Vagina (tissue), 2 donors: ENCODE results near the gene PMEPA1.
A peak's percentile ranks its signal among the peaks of the same experiment; 100 is the strongest.

Source experiments
- POLR2A ChIP-seq, 2 donors: fragments of 450-650 bp; IDR thresholded peaks; one replicate each; pipeline ENCODE4 v1.6.1; 2017; ENCODE audit warnings: antibody characterized with exemption in 2 of 2, mild to moderate bottlenecking in 2 of 2, moderate library complexity in 2 of 2
- TF ChIP-seq, protein P1 (sequence below), 3 experiments: fragments of 450-650 bp in 2 of 3; fragments of 200-600 bp in 1 of 3; sonication (generic) in 1 of 3; IDR thresholded peaks; one replicate each; pipeline ENCODE4 v1.5.1; 2017 to 2019; ENCODE audit warnings: antibody characterized with exemption in 3 of 3, mild to moderate bottlenecking in 2 of 3, moderate library complexity in 2 of 3

DNA sequence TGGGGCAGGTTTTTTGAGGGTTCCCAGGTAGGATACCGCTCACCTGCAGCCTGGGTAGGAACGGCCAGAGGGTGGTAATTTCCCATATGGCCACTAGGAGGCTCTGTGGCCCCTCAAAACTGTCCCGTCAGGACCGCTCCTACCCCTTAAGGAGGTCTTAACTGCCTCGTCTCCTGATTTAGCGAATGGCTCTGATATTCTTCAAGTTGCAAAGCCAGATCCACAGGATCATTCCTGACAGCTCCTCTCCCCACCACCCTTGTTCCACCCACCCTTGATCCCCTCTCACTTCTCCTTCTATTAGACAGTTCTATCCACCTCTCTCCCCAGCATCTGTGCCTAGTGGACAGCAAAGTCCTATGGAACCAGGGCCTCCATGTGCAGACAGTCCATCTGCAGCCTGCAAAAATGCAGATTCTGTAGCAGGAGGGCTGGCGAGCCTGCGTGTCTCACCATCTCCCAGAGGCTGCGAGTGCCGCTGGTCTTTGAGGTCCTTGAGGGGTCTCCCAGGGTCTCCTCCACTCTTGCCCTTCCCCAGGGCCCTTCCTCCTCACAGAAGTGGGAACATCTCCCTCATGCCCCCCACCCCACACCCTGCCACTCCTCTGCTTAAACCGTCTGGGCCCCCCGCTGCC is 55.3 kb downstream of the PMEPA1 start:
- TF ChIP-seq, protein P1, sequence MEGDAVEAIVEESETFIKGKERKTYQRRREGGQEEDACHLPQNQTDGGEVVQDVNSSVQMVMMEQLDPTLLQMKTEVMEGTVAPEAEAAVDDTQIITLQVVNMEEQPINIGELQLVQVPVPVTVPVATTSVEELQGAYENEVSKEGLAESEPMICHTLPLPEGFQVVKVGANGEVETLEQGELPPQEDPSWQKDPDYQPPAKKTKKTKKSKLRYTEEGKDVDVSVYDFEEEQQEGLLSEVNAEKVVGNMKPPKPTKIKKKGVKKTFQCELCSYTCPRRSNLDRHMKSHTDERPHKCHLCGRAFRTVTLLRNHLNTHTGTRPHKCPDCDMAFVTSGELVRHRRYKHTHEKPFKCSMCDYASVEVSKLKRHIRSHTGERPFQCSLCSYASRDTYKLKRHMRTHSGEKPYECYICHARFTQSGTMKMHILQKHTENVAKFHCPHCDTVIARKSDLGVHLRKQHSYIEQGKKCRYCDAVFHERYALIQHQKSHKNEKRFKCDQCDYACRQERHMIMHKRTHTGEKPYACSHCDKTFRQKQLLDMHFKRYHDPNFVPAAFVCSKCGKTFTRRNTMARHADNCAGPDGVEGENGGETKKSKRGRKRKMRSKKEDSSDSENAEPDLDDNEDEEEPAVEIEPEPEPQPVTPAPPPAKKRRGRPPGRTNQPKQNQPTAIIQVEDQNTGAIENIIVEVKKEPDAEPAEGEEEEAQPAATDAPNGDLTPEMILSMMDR (IDR thresholded peaks at IDR 0.05) = peak; percentile 66 to 94 (median 86)
- TF ChIP-seq POLR2A (IDR thresholded peaks at IDR 0.05) = no peak
